ENCODE results near the gene LTO1. TPM values are rescaled to one million over a fixed set of nuclear protein-coding genes. Genes with fewer than 3 reads are reported as not detected.

Gene LTO1
- total RNA-seq, 4 donors from 2014 or later: 15.2 to 69.2 (median 27.2) TPM

- WGBS, 2 donors: 87 to 92% methylated on average over 8 of the region's 8 CpGs
- TF ChIP-seq POLR2A (IDR thresholded peaks at IDR 0.05) (no peak), CTCF (IDR thresholded peaks at IDR 0.05) (no peak)
- H3K4me3 ChIP-seq (ENCODE audit: low read depth, poor library complexity, severe bottlenecking): no peak overlapping the region
- DNase-seq (ENCODE audit: low spot score in 2 of 2): peak in 1 of 2 donors; percentile 72
- intact Hi-C loops (cut with DNase I; ENCODE audit: low total_unique reads): no loop called here
Measured at GRCh38 chr11:69664901-69665300, 10.3 kb downstream of the LTO1 start.

GRCh38 chr11:69664103-69664775 is 10.9 kb downstream of the LTO1 start:
- 91 to 98% methylated on average over 15 to 17 of the region's 17 CpGs for WGBS, 2 donors
- intact Hi-C loops (cut with DNase I; ENCODE audit: low total_unique reads): no loop called here
- TF ChIP-seq POLR2A (IDR thresholded peaks at IDR 0.05) (no peak), CTCF (IDR thresholded peaks at IDR 0.05) (no peak)
- no peak for DNase-seq (ENCODE audit: low spot score in 2 of 2)
- H3K4me3 ChIP-seq (ENCODE audit: low read depth, poor library complexity, severe bottlenecking): no peak overlapping the region

- intact Hi-C loops (cut with DNase I; ENCODE audit: low total_unique reads): no loop called here
- 88 to 90% methylated on average over 6 of the region's 6 CpGs for WGBS, 2 donors
- H3K4me3 ChIP-seq (ENCODE audit: low read depth, poor library complexity, severe bottlenecking): no peak overlapping the region
- TF ChIP-seq CTCF (IDR thresholded peaks at IDR 0.05) (no peak), POLR2A (IDR thresholded peaks at IDR 0.05) (no peak)
- DNase-seq (ENCODE audit: low spot score in 2 of 2): no peak
Measured at GRCh38 chr11:69663326-69663725, 11.8 kb downstream of the LTO1 start.

GRCh38 chr11:69662806-69663205 is 12.3 kb downstream of the LTO1 start:
- WGBS, 2 donors: 90 to 96% methylated on average over 12 to 13 of the region's 13 CpGs
- TF ChIP-seq CTCF (IDR thresholded peaks at IDR 0.05) (no peak), POLR2A (IDR thresholded peaks at IDR 0.05) (no peak)
- no peak for DNase-seq (ENCODE audit: low spot score in 2 of 2)
- intact Hi-C loops (cut with DNase I; ENCODE audit: low total_unique reads): no loop called here
- no peak overlapping the region for H3K4me3 ChIP-seq (ENCODE audit: low read depth, poor library complexity, severe bottlenecking)

GRCh38 chr11:69662021-69662698 is 13.0 kb downstream of the LTO1 start:
- intact Hi-C loops (cut with DNase I; ENCODE audit: low total_unique reads): no loop called here
- 69 to 81% methylated on average over 15 of the region's 16 CpGs for WGBS, 2 donors
- DNase-seq (ENCODE audit: low spot score in 2 of 2): no peak
- TF ChIP-seq CTCF (IDR thresholded peaks at IDR 0.05): no peak
- no peak for TF ChIP-seq POLR2A (IDR thresholded peaks at IDR 0.05)
- H3K4me3 ChIP-seq (ENCODE audit: low read depth, poor library complexity, severe bottlenecking): no peak overlapping the region

Data from lower leg skin (tissue), 4 donors.